ENCODE data around the gene PDE4D. TPM values are rescaled to one million over a fixed set of nuclear protein-coding genes. Genes with fewer than 3 reads are reported as not detected.

The PDE4D gene
- total RNA-seq, 1 donor from 2014 or later: 7.6 TPM

- no peak overlapping the region for H3K27ac Mint-ChIP-seq
- DNase-seq (ENCODE audit: low spot score, unreplicated experiment): no peak
- no peak overlapping the region for H3K4me3 Mint-ChIP-seq (ENCODE audit: low read depth)
- H3K27me3 Mint-ChIP-seq: no peaks in the 10 kb centered on the region
- peaks cover 7% of the 10 kb centered on the region for H3K9me3 Mint-ChIP-seq (ENCODE audit: low read depth)
- no peaks in the 10 kb centered on the region for H3K36me3 Mint-ChIP-seq (ENCODE audit: insufficient read depth)
- TF ChIP-seq CTCF (IDR thresholded peaks at IDR 0.05; ENCODE audit: unreplicated experiment): no peak
- peaks cover 8% of the 10 kb centered on the region for H3K4me1 Mint-ChIP-seq (ENCODE audit: low read depth)
These were observed 639.9 kb downstream of the PDE4D start for GRCh38 chr5:59253625-59254024.

GRCh38 chr5:59251627-59252026 lies 641.9 kb downstream of the PDE4D start:
- H3K27me3 Mint-ChIP-seq: no peaks in the 10 kb centered on the region
- no peak overlapping the region for H3K4me3 Mint-ChIP-seq (ENCODE audit: low read depth)
- no peak for TF ChIP-seq CTCF (IDR thresholded peaks at IDR 0.05; ENCODE audit: unreplicated experiment)
- no peaks in the 10 kb centered on the region for H3K36me3 Mint-ChIP-seq (ENCODE audit: insufficient read depth)
- no peaks in the 10 kb centered on the region for H3K4me1 Mint-ChIP-seq (ENCODE audit: low read depth)
- peaks cover 7% of the 10 kb centered on the region for H3K9me3 Mint-ChIP-seq (ENCODE audit: low read depth)
- DNase-seq (ENCODE audit: low spot score, unreplicated experiment): no peak
- H3K27ac Mint-ChIP-seq: no peak overlapping the region

GRCh38 chr5:59249726-59250125 lies 643.8 kb downstream of the PDE4D start:
- no peak overlapping the region for H3K27ac Mint-ChIP-seq
- no peak overlapping the region for H3K4me3 Mint-ChIP-seq (ENCODE audit: low read depth)
- H3K4me1 Mint-ChIP-seq (ENCODE audit: low read depth): no peaks in the 10 kb centered on the region
- no peak for DNase-seq (ENCODE audit: low spot score, unreplicated experiment)
- H3K9me3 Mint-ChIP-seq (ENCODE audit: low read depth): peaks cover 7% of the 10 kb centered on the region
- H3K36me3 Mint-ChIP-seq (ENCODE audit: insufficient read depth): no peaks in the 10 kb centered on the region
- no peaks in the 10 kb centered on the region for H3K27me3 Mint-ChIP-seq
- no peak for TF ChIP-seq CTCF (IDR thresholded peaks at IDR 0.05; ENCODE audit: unreplicated experiment)

- H3K9me3 Mint-ChIP-seq (ENCODE audit: low read depth): peaks cover 7% of the 10 kb centered on the region
- H3K36me3 Mint-ChIP-seq (ENCODE audit: insufficient read depth): no peaks in the 10 kb centered on the region
- H3K27ac Mint-ChIP-seq: no peak overlapping the region
- no peaks in the 10 kb centered on the region for H3K27me3 Mint-ChIP-seq
- no peak for DNase-seq (ENCODE audit: low spot score, unreplicated experiment)
- no peak overlapping the region for H3K4me3 Mint-ChIP-seq (ENCODE audit: low read depth)
- no peak for TF ChIP-seq CTCF (IDR thresholded peaks at IDR 0.05; ENCODE audit: unreplicated experiment)
- no peaks in the 10 kb centered on the region for H3K4me1 Mint-ChIP-seq (ENCODE audit: low read depth)
These were observed 644.4 kb downstream of the PDE4D start for GRCh38 chr5:59249160-59249559.

GRCh38 chr5:59246882-59247281 lies 646.6 kb downstream of the PDE4D start:
- no peak overlapping the region for H3K27ac Mint-ChIP-seq
- TF ChIP-seq CTCF (IDR thresholded peaks at IDR 0.05; ENCODE audit: unreplicated experiment): no peak
- H3K27me3 Mint-ChIP-seq: no peaks in the 10 kb centered on the region
- H3K36me3 Mint-ChIP-seq (ENCODE audit: insufficient read depth): no peaks in the 10 kb centered on the region
- DNase-seq (ENCODE audit: low spot score, unreplicated experiment): no peak
- peaks cover 7% of the 10 kb centered on the region for H3K9me3 Mint-ChIP-seq (ENCODE audit: low read depth)
- H3K4me1 Mint-ChIP-seq (ENCODE audit: low read depth): no peaks in the 10 kb centered on the region
- H3K4me3 Mint-ChIP-seq (ENCODE audit: low read depth): no peak overlapping the region

Measured in progenitor cell of endocrine pancreas (in vitro differentiated cells).